ENCODE measurements around the gene DDX6.
"Not testable (repeated sequence)": the region's sequence is repeated elsewhere in the genome, so short reads cannot be mapped to it uniquely, and the experiment has no call there.

DDX6 gene

DNA sequence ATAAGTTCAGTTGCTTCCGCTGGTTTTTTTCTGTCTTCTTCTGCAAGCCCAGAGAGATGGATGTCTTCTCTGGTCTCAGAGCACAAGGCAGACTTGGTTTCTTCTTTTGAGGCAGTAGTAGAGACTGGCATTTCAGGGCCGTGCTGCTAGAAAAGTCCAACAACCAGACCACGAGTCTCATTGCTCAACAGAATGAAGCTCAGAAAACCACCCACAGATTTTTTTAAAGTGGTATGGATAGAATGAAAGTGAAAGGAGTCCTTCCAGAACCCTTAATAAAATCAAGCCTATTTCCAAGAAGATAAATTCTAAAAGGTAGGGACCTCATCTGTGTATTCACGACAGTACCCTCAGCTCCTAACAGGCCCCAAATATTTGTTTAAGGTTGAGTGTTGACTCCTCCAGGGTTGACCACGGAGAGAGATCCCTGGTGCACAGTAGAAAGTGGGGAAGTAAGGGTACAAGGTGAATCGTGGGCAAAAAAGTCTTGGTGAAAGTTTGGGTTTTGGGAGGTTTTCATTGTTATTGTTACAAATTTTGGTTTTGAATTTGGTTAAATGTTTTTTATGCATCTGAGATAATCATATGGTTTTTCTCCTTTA lies 43.6 kb upstream of the DDX6 start:
- Histone ChIP-seq H3K27ac (ENCODE audit: low read depth, low read length) (no peak overlapping the region), H3K27me3 (ENCODE audit: low read length) (no peaks in the 10 kb centered on the region), H3K79me2 (ENCODE audit: insufficient read depth, low read length) (no peaks in the 10 kb centered on the region), H3K9me3 (ENCODE audit: insufficient read depth, low read length) (no peaks in the 10 kb centered on the region), H4K20me1 (ENCODE audit: low read depth, low read length) (no peaks in the 10 kb centered on the region), H3K4me2 (ENCODE audit: low read depth, low read length, poor library complexity, severe bottlenecking) (peak overlapping the region; percentile 28), H3K9me2 (replicated peaks; ENCODE audit: insufficient read depth, low read length) (no peaks in the 10 kb centered on the region), H3K4me3 (ENCODE audit: insufficient read depth, low read length, poor library complexity, severe bottlenecking) (no peak overlapping the region), H3K36me3 (ENCODE audit: low read length) (no peaks in the 10 kb centered on the region), H2AFZ (ENCODE audit: low read depth, low read length, severe bottlenecking) (peak overlapping the region; percentile 55), H3K9ac (ENCODE audit: low read length) (no peak overlapping the region), H3F3A (ENCODE audit: insufficient read depth) (no peaks in the 10 kb centered on the region)
- no peak for TF ChIP-seq EZH2phosphoT487 (conservative IDR thresholded peaks at IDR 0.05; ENCODE audit: low read length)

DNA sequence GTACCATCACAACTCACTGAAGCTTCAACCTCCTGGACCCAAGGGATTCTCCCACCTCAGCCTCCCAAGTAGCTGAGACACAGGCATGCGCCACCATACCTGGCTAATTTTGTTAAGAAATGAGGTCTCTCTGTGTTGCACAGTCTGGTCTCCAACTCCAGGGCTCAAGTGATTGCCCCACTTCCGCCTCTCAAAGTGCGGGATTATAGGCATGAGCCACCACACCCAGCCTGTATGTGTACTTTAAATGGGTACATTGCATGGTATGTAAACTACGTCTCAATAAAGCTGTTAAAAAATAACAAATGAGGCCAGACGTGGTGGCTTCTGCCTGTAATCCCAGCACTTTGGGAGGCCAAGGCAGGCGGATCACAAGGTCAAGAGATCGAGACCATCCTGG lies 36.2 kb upstream of the DDX6 start:
- TF ChIP-seq EZH2phosphoT487 (conservative IDR thresholded peaks at IDR 0.05; ENCODE audit: low read length), result no peak
- TF ChIP-seq, protein P1, sequence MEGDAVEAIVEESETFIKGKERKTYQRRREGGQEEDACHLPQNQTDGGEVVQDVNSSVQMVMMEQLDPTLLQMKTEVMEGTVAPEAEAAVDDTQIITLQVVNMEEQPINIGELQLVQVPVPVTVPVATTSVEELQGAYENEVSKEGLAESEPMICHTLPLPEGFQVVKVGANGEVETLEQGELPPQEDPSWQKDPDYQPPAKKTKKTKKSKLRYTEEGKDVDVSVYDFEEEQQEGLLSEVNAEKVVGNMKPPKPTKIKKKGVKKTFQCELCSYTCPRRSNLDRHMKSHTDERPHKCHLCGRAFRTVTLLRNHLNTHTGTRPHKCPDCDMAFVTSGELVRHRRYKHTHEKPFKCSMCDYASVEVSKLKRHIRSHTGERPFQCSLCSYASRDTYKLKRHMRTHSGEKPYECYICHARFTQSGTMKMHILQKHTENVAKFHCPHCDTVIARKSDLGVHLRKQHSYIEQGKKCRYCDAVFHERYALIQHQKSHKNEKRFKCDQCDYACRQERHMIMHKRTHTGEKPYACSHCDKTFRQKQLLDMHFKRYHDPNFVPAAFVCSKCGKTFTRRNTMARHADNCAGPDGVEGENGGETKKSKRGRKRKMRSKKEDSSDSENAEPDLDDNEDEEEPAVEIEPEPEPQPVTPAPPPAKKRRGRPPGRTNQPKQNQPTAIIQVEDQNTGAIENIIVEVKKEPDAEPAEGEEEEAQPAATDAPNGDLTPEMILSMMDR (IDR thresholded peaks at IDR 0.05; ENCODE audit: insufficient read depth, low read length, poor library complexity, severe bottlenecking), result no peak
- H2AFZ ChIP-seq (ENCODE audit: low read depth, low read length, severe bottlenecking), result no peak overlapping the region

DNA sequence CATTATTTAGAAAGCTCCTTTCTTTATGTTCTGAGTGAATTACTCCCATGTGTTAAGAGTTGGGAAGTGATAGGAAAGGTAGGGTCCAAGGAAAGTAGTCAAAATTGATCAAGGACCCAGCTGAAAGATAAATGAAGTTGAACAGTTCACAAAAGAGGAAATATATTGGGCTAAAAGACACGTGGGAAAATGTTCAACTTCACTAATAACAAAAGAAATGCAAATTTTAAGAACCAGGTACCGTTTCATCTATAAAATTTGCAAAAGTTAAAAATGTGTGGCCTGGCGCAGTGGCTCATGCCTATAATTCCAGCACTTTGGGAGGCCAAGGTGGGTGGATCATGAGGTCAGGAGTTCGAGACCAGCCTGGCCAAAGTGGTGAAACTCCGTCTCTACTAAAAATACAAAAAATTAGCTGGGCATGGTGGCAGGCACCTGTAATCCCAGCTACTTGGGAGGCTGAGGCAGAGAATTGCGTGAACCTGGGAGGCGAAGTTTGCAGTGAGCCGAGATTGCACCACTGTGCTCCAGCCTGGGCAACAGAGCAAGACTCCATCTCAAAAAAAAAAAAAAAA lies 32.1 kb upstream of the DDX6 start:
- H3K4me3 ChIP-seq (ENCODE audit: insufficient read depth, low read length, poor library complexity, severe bottlenecking); H3K79me2 ChIP-seq (ENCODE audit: insufficient read depth, low read length): not testable (repeated sequence)

More for the DNA sequence above, 36.2 kb upstream of the DDX6 start:
- Histone ChIP-seq H3K4me2 (ENCODE audit: low read depth, low read length, poor library complexity, severe bottlenecking) (no peak overlapping the region), H3F3A (ENCODE audit: insufficient read depth) (peaks cover 6% of the 10 kb centered on the region), H3K9me2 (replicated peaks; ENCODE audit: insufficient read depth, low read length) (no peaks in the 10 kb centered on the region), H3K27me3 (ENCODE audit: low read length) (no peaks in the 10 kb centered on the region), H3K36me3 (ENCODE audit: low read length) (no peaks in the 10 kb centered on the region), H3K9me3 (ENCODE audit: insufficient read depth, low read length) (no peaks in the 10 kb centered on the region), H4K20me1 (ENCODE audit: low read depth, low read length) (no peaks in the 10 kb centered on the region), H3K79me2 (ENCODE audit: insufficient read depth, low read length) (no peaks in the 10 kb centered on the region), H3K4me3 (ENCODE audit: insufficient read depth, low read length, poor library complexity, severe bottlenecking) (no peak overlapping the region), H3K27ac (ENCODE audit: low read depth, low read length) (no peak overlapping the region), H3K9ac (ENCODE audit: low read length) (no peak overlapping the region)

DNA sequence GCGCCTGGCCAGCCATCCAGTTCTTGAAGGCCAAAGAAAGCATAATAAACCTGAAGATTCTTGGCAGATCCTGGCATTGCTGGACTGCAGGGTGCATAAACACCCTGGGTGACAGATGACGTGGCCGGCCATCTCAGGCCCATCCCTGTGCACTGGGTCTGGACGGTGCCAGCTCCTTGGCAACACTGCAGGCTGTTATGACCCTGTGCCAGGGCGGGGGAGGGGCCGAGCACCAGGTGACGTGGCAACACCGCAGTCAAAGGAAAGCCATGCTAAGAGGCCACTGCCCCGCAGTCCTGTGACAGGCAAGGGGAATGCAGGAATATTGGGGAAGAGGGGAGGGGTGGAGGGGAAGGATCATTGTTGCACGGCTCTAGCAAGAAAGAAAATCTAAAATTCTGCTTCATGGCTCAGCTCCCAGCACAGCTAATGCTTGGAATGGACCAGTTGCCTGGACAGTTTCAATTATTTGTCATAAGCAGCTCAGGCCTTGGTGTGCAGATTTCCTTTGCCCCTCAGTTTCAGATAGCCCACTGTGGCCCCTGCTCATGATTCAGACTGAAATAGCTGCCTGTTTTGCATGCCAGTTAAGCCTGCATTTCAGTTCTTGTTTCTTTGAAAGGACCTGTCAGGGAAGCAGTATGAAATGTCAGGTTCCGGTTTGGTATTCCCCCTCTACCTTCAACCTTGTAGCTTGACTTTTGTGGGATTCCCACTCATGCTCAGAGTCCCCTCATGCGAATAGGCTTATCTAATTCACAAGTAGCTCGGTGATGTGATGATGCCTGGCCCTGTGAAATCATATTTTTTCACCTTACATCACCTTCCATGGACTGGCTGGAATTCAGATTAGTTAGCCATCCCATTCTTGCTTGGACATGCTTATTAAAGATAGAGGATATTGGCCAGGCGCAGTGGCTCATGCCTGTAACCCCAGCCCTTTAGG lies 29.7 kb upstream of the DDX6 start:
- H4K20me1 ChIP-seq (ENCODE audit: low read depth, low read length), result no peaks in the 10 kb centered on the region
- H3K4me2 ChIP-seq (ENCODE audit: low read depth, low read length, poor library complexity, severe bottlenecking), result peak overlapping the region; percentile 61
- H3K4me3 ChIP-seq (ENCODE audit: insufficient read depth, low read length, poor library complexity, severe bottlenecking), result peak overlapping the region; percentile 20
- peak overlapping the region; percentile 0 for H2AFZ ChIP-seq (ENCODE audit: low read depth, low read length, severe bottlenecking)
- H3K27ac ChIP-seq (ENCODE audit: low read depth, low read length), result peak overlapping the region; percentile 92
- H3K79me2 ChIP-seq (ENCODE audit: insufficient read depth, low read length), result no peaks in the 10 kb centered on the region
- H3K36me3 ChIP-seq (ENCODE audit: low read length), result no peaks in the 10 kb centered on the region
- H3K9ac ChIP-seq (ENCODE audit: low read length), result peak overlapping the region; percentile 56
- TF ChIP-seq, protein P1 (IDR thresholded peaks at IDR 0.05; ENCODE audit: insufficient read depth, low read length, poor library complexity, severe bottlenecking), result no peak
- no peak for TF ChIP-seq EZH2phosphoT487 (conservative IDR thresholded peaks at IDR 0.05; ENCODE audit: low read length)
- no peaks in the 10 kb centered on the region for H3K9me2 ChIP-seq (replicated peaks; ENCODE audit: insufficient read depth, low read length)
- no peaks in the 10 kb centered on the region for H3K27me3 ChIP-seq (ENCODE audit: low read length)
- peaks cover 45% of the 10 kb centered on the region for H3F3A ChIP-seq (ENCODE audit: insufficient read depth)
- no peaks in the 10 kb centered on the region for H3K9me3 ChIP-seq (ENCODE audit: insufficient read depth, low read length)

More for the DNA sequence above, 32.1 kb upstream of the DDX6 start:
- Histone ChIP-seq H3K9ac (ENCODE audit: low read length) (peak overlapping the region; percentile 19; the same call in 1 of the 2 replicates), H2AFZ (ENCODE audit: low read depth, low read length, severe bottlenecking) (peak overlapping the region; percentile 32), H3K27ac (ENCODE audit: low read depth, low read length) (peak overlapping the region; percentile 92), H3K4me2 (ENCODE audit: low read depth, low read length, poor library complexity, severe bottlenecking) (peak overlapping the region; percentile 26), H3F3A (ENCODE audit: insufficient read depth) (peaks cover 39% of the 10 kb centered on the region)
- H3K9me3 ChIP-seq (ENCODE audit: insufficient read depth, low read length); H4K20me1 ChIP-seq (ENCODE audit: low read depth, low read length); H3K9me2 ChIP-seq (replicated peaks; ENCODE audit: insufficient read depth, low read length); H3K27me3 ChIP-seq (ENCODE audit: low read length); H3K36me3 ChIP-seq (ENCODE audit: low read length): not testable (repeated sequence)

DNA sequence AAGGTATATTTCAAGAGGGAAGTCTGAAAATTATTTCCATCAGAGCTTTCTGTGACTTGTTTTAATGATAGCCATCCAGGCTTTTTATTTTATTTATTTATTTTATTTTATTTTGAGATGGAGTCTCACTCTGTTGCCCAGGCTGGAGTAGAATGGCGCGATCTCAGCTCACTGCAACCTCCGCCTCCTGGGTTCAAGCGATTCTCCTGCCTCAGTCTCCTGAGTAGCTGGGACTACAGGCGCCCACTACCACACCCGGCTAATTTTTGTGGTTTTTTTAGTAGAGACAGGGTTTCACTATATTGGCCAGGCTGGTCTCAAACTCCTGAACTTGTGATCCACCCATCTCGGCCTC lies 29.0 kb upstream of the DDX6 start:
- not testable (repeated sequence) for H3K27me3 ChIP-seq (ENCODE audit: low read length); H4K20me1 ChIP-seq (ENCODE audit: low read depth, low read length); H3K79me2 ChIP-seq (ENCODE audit: insufficient read depth, low read length); H3K36me3 ChIP-seq (ENCODE audit: low read length); H3K9me2 ChIP-seq (replicated peaks; ENCODE audit: insufficient read depth, low read length); H3K9me3 ChIP-seq (ENCODE audit: insufficient read depth, low read length)
- Histone ChIP-seq H3K4me3 (ENCODE audit: insufficient read depth, low read length, poor library complexity, severe bottlenecking) (peak overlapping the region; percentile 41), H2AFZ (ENCODE audit: low read depth, low read length, severe bottlenecking) (peak overlapping the region; percentile 86), H3K27ac (ENCODE audit: low read depth, low read length) (peak overlapping the region; percentile 92), H3F3A (ENCODE audit: insufficient read depth) (peaks cover 44% of the 10 kb centered on the region), H3K4me2 (ENCODE audit: low read depth, low read length, poor library complexity, severe bottlenecking) (peak overlapping the region; percentile 61), H3K9ac (ENCODE audit: low read length) (peak overlapping the region; percentile 56)
